Adipocyte (in vitro differentiated cells): ENCODE measurements around the gene FAM53C.
A peak's percentile ranks its signal among the peaks of the same experiment; 100 is the strongest.
"Not testable (repeated sequence)": the region's sequence is repeated elsewhere in the genome, so short reads cannot be mapped to it uniquely, and the experiment has no call there.

Source experiments
- DNase-seq: peaks from one replicate; pipeline ENCODE4 v3.0.0-alpha.2; 2015; ENCODE audit warnings: low read depth
- H3K27me3 ChIP-seq: replicated peaks from 2 replicates; pipeline ENCODE4 v1.7.0; 2013; ENCODE audit warnings: mild to moderate bottlenecking, low read length, moderate library complexity; ENCODE audit not compliant: control insufficient read depth, insufficient read depth
- H3K36me3 ChIP-seq: 2 replicates; pipeline ENCODE4 v1.7.0; 2013; ENCODE audit warnings: low read length, mild to moderate bottlenecking, moderate library complexity; ENCODE audit not compliant: control insufficient read depth, insufficient read depth, severe bottlenecking
- H3K4me1 ChIP-seq: 2 replicates; pipeline ENCODE4 v1.7.0; 2013; ENCODE audit warnings: mild to moderate bottlenecking, low read length, moderate library complexity; ENCODE audit not compliant: control insufficient read depth, insufficient read depth
- H3K4me3 ChIP-seq: 2 replicates; pipeline ENCODE4 v1.7.0; 2013; ENCODE audit warnings: mild to moderate bottlenecking, low read length, moderate library complexity
- H3K9ac ChIP-seq: 2 replicates; pipeline ENCODE4 v1.7.0; 2013; ENCODE audit warnings: mild to moderate bottlenecking, low read length, moderate library complexity
- H3K9me3 ChIP-seq: 2 replicates; pipeline ENCODE4 v1.7.0; 2013; ENCODE audit warnings: mild to moderate bottlenecking, low read length, moderate library complexity; ENCODE audit not compliant: control insufficient read depth

Gene FAM53C

DNA sequence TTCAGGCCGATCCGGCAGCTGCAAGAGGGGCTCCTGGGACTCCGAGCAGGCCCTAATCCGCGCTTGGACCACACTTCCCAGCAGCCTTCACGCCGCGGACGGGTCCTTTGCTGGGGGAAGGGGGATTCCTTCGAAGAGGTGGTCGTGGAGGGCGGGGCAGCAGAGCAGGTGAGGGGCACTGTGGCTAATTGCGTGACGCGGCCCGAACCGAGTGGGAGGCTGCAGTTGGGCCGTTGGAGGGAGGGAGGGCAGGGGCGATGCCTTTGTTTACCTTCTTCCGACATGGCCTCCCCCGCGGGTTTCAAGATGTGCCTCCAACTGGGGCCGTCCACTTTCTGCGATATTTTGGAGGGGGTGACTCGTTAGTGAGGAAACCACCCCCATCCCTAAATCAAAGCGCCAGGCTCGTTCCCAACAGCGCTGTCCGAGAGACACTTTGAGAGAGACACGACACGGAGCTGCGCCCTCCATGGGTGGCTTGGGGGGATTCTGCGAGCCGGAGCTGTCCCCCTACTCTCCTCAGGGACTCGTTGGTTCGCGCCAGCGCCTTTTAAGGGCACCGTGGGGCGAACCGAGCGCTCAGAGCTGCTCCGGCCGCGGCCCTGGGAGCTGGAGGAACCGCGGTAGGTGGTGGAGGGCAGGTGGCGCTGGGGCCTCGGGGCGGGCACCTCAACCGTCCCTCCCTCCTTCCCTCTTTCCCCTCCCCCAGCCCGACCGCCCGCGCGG, at the start of gene FAM53C:
FAM53C (plus strand) TSS at position 582 of the 726 bp plus-strand sequence. CDS start 3,070 bp downstream, outside the sequence.
- H3K9me3 ChIP-seq: no peaks in the 10 kb centered on the region
- peak within 1 kb of the TSS; percentile 91 for H3K4me3 ChIP-seq
- peaks cover 14% of the 10 kb centered on the region for H3K36me3 ChIP-seq
- no peaks in the 10 kb centered on the region for H3K27me3 ChIP-seq
- peaks cover 12% of the 10 kb centered on the region for H3K4me1 ChIP-seq
- H3K9ac ChIP-seq: peak within 1 kb of the TSS; percentile 98
- peak; percentile 94 for DNase-seq

DNA sequence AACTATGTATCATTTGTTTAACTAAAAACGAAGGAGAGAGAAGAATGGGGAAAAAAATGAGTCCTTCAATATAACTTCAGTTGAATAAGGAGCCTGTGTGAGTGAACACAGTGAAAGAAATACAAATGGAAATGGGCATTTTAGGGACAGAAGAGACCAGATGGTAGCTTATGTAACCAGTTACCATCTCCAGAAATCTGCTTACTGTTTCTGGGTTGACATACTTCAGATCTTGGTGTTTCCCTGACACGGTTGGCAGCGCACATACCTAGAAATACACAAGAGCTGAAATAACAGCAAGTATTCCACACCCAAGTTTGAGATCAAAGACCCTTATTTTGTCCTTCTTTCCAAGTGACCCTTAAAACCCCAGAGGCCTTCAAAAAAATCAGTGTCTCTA, 48.8 kb upstream of the FAM53C start:
- DNase-seq: no peak
- H3K9me3 ChIP-seq: no peaks in the 10 kb centered on the region
- H3K36me3 ChIP-seq: no peaks in the 10 kb centered on the region
- H3K27me3 ChIP-seq: no peaks in the 10 kb centered on the region
- no peaks in the 10 kb centered on the region for H3K4me1 ChIP-seq
- H3K4me3 ChIP-seq: no peak overlapping the region
- no peak overlapping the region for H3K9ac ChIP-seq

DNA sequence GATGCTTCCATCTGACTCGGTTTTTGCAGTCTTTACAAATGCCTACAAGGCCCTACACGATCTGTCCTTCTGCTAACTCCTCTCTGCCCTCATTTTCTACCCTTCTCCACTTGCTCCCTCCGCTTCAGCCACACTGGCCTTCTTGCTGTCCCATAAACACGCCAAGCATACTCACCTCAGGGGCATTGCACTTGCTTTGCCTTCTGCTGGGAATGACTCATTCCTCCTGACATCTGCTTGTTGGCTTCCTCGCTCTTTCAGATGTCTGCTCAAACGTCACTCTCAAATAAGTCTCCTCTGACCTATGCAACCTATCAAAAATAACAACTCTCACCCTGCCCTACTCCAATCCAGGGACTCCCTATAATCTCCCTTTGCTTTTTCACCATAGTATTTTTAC, 34.7 kb upstream of the FAM53C start:
- Histone ChIP-seq H3K9me3 (no peaks in the 10 kb centered on the region), H3K9ac (no peak overlapping the region), H3K4me3 (no peak overlapping the region), H3K36me3 (no peaks in the 10 kb centered on the region), H3K4me1 (no peaks in the 10 kb centered on the region), H3K27me3 (no peaks in the 10 kb centered on the region)
- DNase-seq: no peak

DNA sequence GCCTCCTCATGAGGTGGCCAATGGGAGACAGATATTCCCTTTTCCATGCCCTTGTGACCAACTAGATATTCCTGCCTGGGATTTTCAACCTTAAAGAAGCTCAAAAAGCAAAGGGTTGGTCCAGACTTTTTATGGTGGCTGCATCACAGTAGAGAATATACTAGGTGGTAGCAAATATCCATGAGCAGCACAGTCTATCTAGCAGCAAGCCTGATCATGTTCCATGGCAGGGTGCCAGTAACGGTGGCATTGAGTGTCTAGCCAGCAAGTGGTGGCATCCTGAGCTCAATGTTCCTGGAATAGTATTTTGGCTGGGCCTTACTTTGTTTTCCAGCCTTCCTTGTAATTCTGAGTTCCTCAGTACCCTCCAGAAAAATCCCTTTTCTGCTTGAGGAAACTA, 32.3 kb upstream of the FAM53C start:
- no peak overlapping the region for H3K9ac ChIP-seq
- H3K27me3 ChIP-seq: no peaks in the 10 kb centered on the region
- no peaks in the 10 kb centered on the region for H3K4me1 ChIP-seq
- H3K36me3 ChIP-seq: no peaks in the 10 kb centered on the region
- no peak overlapping the region for H3K4me3 ChIP-seq
- DNase-seq: no peak
- no peaks in the 10 kb centered on the region for H3K9me3 ChIP-seq

DNA sequence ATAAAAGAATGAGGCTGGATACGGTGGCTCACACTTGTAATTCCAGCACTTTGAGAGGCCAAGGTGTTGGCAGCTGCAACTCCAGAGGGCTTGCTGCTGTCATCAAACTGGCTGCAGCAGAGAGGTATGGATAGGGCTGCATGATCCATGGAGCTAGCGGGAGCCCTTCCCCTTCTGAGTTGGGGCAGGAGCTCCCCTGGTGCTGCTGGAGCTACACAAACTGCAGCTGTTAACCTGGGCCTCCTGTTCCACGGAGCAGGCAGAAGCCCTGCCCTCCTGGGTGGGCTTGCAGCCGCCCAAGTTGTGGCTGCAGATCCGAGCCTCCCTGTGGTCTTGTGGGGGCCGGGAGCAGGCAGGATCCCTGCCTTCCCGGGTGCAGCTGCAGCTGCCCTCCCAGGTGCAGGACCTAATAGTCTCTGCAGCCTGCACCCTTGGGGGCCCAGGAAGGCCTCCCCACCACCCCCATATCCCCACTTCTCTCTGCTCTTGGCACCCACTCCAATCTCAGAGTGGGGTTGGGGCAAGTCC, 22.3 kb upstream of the FAM53C start:
- Histone ChIP-seq H3K9me3 (no peaks in the 10 kb centered on the region), H3K4me1 (no peaks in the 10 kb centered on the region), H3K27me3 (no peaks in the 10 kb centered on the region), H3K4me3 (no peak overlapping the region), H3K36me3 (no peaks in the 10 kb centered on the region), H3K9ac (no peak overlapping the region)
- DNase-seq: no peak

DNA sequence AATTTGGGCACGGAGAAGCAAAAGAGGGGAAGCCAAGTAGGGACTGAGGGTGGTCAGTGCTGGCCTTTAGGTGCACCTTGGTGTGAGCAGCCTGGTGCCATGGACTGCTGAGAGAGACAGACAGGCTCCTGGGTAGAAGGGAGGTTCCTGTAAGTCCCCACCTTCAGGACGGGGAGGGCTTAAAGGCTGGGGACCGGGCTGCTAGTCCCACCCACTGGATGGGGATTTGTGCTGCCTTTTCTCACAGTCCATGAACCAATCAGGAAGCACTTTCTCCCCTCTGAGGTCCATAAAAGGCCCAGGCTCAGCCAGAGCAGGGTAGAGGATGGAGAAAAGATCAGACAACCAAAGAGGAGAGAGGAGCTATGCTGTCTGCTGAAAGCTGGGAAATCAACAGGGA, 21.7 kb upstream of the FAM53C start:
- Histone ChIP-seq H3K4me1 (no peaks in the 10 kb centered on the region), H3K4me3 (no peak overlapping the region), H3K9ac (no peak overlapping the region), H3K9me3 (no peaks in the 10 kb centered on the region), H3K36me3 (no peaks in the 10 kb centered on the region), H3K27me3 (no peaks in the 10 kb centered on the region)
- DNase-seq: no peak

DNA sequence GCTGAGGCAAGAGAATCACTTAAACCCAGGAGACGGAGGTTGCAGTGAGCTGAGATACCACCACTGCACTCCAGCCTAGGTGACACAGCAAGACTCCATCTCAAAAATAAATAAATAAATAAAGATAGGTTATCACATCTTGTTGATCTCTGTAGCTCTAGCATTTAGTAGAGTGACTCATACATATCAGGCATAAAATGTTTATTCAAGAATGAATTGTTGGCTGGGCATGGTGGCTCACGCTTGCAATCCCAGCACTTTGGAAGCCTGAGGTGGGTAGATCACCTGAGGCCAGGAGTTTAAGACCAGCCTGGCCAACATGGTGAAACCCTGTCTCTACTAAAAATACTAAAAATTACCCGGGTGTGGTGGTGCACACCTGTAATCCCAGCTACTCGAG, 19.9 kb upstream of the FAM53C start:
- H3K9ac ChIP-seq, H3K36me3 ChIP-seq, H3K4me1 ChIP-seq, DNase-seq, H3K9me3 ChIP-seq, H3K4me3 ChIP-seq, H3K27me3 ChIP-seq: not testable (repeated sequence)

DNA sequence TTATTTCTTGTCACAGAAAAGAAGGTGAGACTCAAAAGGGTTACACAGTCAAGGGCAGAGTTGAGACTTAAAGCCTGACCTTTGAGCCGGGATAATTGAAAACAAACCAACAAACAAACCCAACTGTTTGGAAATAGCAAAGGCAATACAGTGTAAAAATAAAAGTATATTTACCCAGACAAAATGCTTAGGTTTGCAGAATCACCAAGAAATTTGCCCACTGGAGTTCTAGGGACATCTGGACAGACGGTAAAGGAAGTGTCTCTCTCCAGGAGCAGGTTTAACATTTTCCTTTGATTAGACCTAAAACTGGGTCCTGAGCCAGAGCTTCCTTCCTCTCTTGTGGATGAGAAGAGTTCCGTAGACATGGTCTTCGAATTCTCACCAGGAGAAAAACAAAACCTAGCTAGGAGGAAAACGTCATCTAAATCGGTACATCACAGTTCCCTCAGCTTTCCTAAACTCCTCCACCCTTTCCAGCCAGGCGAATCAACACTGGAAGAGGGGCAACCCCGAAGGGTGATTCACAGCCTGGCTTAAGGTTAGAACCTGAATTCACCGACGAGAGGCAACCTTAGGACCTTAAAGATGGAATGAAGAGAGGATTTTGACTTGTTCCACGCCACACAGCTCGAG, 7.1 kb upstream of the FAM53C start:
- H3K36me3 ChIP-seq: no peaks in the 10 kb centered on the region
- peak overlapping the region; percentile 36 for H3K9ac ChIP-seq
- no peak for DNase-seq
- no peaks in the 10 kb centered on the region for H3K9me3 ChIP-seq
- peak overlapping the region; percentile 94 for H3K4me3 ChIP-seq
- no peaks in the 10 kb centered on the region for H3K27me3 ChIP-seq
- peaks cover 6% of the 10 kb centered on the region for H3K4me1 ChIP-seq

DNA sequence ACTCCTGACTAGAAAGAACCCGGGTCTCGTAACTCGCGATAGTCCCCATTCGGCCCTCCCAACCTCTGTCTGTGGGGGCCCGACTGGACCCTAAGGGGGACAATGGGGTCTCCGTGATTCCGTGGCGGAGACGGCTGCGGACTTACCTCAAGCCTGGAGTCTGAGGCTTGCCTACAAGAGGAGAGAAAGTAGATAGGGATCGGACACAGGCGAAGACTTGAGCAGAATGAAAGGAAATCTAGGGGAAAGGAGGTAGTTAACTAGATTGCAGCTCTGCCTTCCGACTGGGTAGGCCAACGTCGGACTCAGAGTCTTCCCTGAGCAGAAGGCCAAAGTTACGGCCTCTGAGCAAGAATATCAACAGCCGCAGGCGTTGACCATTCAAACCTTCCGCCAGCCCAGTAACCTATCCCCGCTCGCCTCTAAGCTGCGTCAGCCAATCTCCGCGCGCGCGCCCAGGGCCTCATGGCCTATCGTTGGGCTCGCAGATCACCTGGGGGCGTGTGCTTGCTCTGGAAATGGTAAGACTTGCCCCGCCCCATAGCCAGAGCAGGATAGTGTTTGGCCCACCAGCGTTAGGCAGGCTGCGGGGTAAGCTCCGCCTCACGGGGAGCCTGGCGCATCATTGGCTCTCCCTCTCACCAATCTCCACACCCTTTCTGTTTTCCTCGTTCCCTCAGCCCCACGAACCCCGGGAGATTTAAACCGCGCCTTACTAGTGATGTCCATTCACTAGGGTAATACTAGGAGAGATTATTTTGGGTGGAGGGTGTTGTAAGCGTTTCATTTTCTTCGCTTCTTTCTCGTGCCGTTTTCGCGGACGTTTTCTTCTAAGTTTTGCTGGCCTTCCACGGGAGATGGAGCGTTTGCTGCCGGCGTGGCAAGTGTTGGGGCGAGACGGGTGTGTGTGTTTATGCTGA, 6.4 kb upstream of the FAM53C start, which contains the start of gene CDC25C:
CDC25C (minus strand) TSS at position 356 of the 920 bp plus-strand sequence. CDS start 624 bp downstream, outside the sequence.
- peak within 1 kb of the TSS; percentile 36 for H3K9ac ChIP-seq
- DNase-seq: peak; percentile 100
- no peaks in the 10 kb centered on the region for H3K9me3 ChIP-seq
- peaks cover 6% of the 10 kb centered on the region for H3K4me1 ChIP-seq
- H3K27me3 ChIP-seq: no peaks in the 10 kb centered on the region
- H3K4me3 ChIP-seq: peak within 1 kb of the TSS; percentile 94
- no peaks in the 10 kb centered on the region for H3K36me3 ChIP-seq

DNA sequence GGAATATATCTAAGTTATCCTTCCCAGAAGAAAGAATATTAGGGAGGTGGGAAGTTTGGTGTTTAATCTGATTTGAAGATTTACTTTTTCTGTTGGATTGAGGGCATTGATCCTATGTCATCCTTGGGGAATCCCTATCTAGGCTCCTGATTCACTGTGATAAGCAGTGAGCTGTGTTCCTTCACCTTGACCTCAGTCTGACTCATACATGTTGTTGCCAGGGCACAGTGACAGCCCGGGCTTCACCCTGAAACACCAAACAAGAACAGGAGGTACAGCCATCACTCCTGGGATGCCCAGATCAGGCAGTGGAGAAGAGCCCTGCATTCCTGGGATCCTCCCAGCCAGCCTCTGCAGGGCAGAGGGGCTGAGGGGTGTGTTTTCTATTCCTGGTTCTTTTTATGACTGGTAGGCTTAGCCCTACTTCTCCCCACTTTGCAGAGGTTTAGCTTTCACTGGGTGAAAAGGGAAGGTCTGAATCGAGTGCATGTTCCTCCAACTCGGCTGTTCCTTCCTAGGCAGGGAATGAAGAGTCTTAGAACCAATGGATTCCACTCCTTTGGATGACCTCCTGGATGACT, 3.1 kb upstream of the FAM53C start:
- Histone ChIP-seq H3K9me3 (no peaks in the 10 kb centered on the region), H3K9ac (no peak overlapping the region), H3K4me3 (no peak overlapping the region), H3K4me1 (peaks cover 14% of the 10 kb centered on the region), H3K36me3 (no peaks in the 10 kb centered on the region), H3K27me3 (no peaks in the 10 kb centered on the region)
- no peak for DNase-seq
